ENCODE data around the gene TRIM63. TPM values are rescaled to one million over a fixed set of nuclear protein-coding genes. Genes with fewer than 3 reads are reported as not detected.
"Not testable (repeated sequence)": the region's sequence is repeated elsewhere in the genome, so short reads cannot be mapped to it uniquely, and the experiment has no call there.

TRIM63 gene
- total RNA-seq, 1 experiment from 2014 or later: not detected

DNA sequence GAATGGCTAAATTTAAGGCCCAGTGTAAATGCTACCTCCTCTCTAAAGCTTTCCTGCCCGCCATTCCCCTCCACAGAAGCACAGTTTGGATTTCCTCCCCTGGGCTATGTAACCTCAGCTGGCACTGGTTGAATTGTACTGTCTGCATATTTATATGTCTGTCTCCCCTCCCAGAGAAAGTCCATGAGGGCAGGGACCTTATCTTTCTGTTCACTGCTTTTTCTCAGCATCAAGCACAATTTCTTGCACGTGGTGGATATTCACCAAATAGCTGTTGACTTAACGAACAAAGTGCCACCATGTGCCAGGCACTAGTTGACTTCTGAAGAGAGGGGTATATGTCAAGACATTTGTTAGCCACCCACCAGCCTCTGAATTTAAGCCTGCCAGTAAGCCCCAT is 34.7 kb upstream of the TRIM63 start:
- Histone ChIP-seq H3K79me1 (ENCODE audit: insufficient read depth, low read depth, low read length, poor library complexity, severe bottlenecking) (no peaks in the 10 kb centered on the region), H3K23ac (ENCODE audit: insufficient read length, low read depth, low read length) (no peak overlapping the region), H3K14ac (ENCODE audit: insufficient read depth, low read length) (no peak overlapping the region), H2BK5ac (ENCODE audit: insufficient read length, low read length) (no peak overlapping the region), H3K4me1 (ENCODE audit: insufficient read depth, low read length) (no peaks in the 10 kb centered on the region), H3K4me2 (ENCODE audit: insufficient read depth, insufficient read length, low read length) (no peak overlapping the region), H3K23me2 (ENCODE audit: insufficient read length, low read depth, low read length, poor library complexity, severe bottlenecking) (no peaks in the 10 kb centered on the region), H3K27ac (ENCODE audit: insufficient read length, low read depth, low read length) (no peak overlapping the region), H3K9me3 (ENCODE audit: control insufficient read depth, low read depth, low read length) (no peaks in the 10 kb centered on the region), H4K20me1 (ENCODE audit: control insufficient read depth, insufficient read depth, insufficient read length) (no peaks in the 10 kb centered on the region), H4K91ac (ENCODE audit: insufficient read length, low read depth, low read length) (no peak overlapping the region), H3K56ac (ENCODE audit: insufficient read length, low read depth, low read length) (no peak overlapping the region), H2BK20ac (ENCODE audit: low read depth, low read length, poor library complexity, severe bottlenecking) (no peak overlapping the region), H2BK12ac (ENCODE audit: insufficient read length, low read depth, low read length) (no peak overlapping the region), H2AK5ac (ENCODE audit: insufficient read length, low read length) (no peak overlapping the region), H4K5ac (ENCODE audit: insufficient read length, low read depth, low read length) (no peak overlapping the region), H3K27me3 (ENCODE audit: insufficient read depth, low read length) (no peaks in the 10 kb centered on the region), H3K9ac (ENCODE audit: extremely low read depth, insufficient read length, low read length) (no peak overlapping the region), H3K18ac (ENCODE audit: insufficient read length, low read depth, low read length) (no peak overlapping the region), H3K4ac (ENCODE audit: low read depth, low read length) (no peak overlapping the region), H3T11ph (ENCODE audit: low read length) (no peak overlapping the region), H4K8ac (replicated peaks; ENCODE audit: insufficient read length, low read depth, low read length) (no peak overlapping the region), H2BK15ac (ENCODE audit: low read depth, low read length) (no peak overlapping the region), H3K79me2 (ENCODE audit: insufficient read depth, low read length) (no peaks in the 10 kb centered on the region), H2BK120ac (ENCODE audit: low read depth, low read length, poor library complexity, severe bottlenecking) (no peak overlapping the region), H2AFZ (ENCODE audit: low read length) (no peak overlapping the region)
- TF ChIP-seq, protein P1, sequence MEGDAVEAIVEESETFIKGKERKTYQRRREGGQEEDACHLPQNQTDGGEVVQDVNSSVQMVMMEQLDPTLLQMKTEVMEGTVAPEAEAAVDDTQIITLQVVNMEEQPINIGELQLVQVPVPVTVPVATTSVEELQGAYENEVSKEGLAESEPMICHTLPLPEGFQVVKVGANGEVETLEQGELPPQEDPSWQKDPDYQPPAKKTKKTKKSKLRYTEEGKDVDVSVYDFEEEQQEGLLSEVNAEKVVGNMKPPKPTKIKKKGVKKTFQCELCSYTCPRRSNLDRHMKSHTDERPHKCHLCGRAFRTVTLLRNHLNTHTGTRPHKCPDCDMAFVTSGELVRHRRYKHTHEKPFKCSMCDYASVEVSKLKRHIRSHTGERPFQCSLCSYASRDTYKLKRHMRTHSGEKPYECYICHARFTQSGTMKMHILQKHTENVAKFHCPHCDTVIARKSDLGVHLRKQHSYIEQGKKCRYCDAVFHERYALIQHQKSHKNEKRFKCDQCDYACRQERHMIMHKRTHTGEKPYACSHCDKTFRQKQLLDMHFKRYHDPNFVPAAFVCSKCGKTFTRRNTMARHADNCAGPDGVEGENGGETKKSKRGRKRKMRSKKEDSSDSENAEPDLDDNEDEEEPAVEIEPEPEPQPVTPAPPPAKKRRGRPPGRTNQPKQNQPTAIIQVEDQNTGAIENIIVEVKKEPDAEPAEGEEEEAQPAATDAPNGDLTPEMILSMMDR (conservative IDR thresholded peaks at IDR 0.05): no peak
- Mint-ChIP-seq H3K4me3 (no peak overlapping the region), H3K9me3 (no peaks in the 10 kb centered on the region), H3K27me3 (ENCODE audit: low read depth) (peaks cover 17% of the 10 kb centered on the region), H3K27ac (no peak overlapping the region), H3K36me3 (ENCODE audit: insufficient read depth in 1 of 3, low read depth in 3 of 3) (no peaks in the 10 kb centered on the region), H3K4me1 (peaks cover 3 to 6% of the 10 kb centered on the region in 2 experiments; a peak in 3 of 4 replicates)
- DNase-seq: no peak
- no CpG with 5 or more reads among the region's 3 CpGs for WGBS (ENCODE audit: extremely low coverage, insufficient read length, low lambda C conversion rate)

DNA sequence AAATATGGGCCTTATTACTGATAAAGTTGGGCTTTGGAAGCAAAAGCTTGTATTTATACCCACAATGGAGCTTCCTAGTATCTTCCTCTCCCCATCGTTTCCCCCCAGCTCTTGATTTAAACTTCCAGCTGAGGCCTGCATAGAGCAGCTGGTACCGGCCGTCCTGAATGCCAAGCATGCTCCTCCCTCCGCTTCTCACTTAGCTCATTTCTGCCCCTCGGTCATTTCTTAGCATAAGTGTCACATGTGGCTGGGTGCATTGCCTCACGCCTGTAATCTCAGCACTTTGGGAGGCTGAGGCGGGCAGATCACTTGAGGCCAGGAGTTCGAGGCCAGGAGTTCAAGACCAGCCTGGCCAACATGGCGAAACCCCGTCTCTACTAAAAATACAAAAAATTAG is 32.8 kb upstream of the TRIM63 start:
- no CpG with 5 or more reads among the region's 10 CpGs for WGBS (ENCODE audit: extremely low coverage, insufficient read length, low lambda C conversion rate)
- H3K23me2 ChIP-seq (ENCODE audit: insufficient read length, low read depth, low read length, poor library complexity, severe bottlenecking): not testable (repeated sequence)

More for the DNA sequence above, 32.8 kb upstream of the TRIM63 start:
- H3K9ac ChIP-seq (ENCODE audit: extremely low read depth, insufficient read length, low read length); H3K4ac ChIP-seq (ENCODE audit: low read depth, low read length); H2BK12ac ChIP-seq (ENCODE audit: insufficient read length, low read depth, low read length); H3K4me1 ChIP-seq (ENCODE audit: insufficient read depth, low read length); H3K4me3 Mint-ChIP-seq; H3K14ac ChIP-seq (ENCODE audit: insufficient read depth, low read length); H3K23ac ChIP-seq (ENCODE audit: insufficient read length, low read depth, low read length); H3K36me3 Mint-ChIP-seq (ENCODE audit: insufficient read depth in 1 of 3, low read depth in 3 of 3); H4K5ac ChIP-seq (ENCODE audit: insufficient read length, low read depth, low read length); H3K79me1 ChIP-seq (ENCODE audit: insufficient read depth, low read depth, low read length, poor library complexity, severe bottlenecking); H4K20me1 ChIP-seq (ENCODE audit: control insufficient read depth, insufficient read depth, insufficient read length); H3K79me2 ChIP-seq (ENCODE audit: insufficient read depth, low read length); H3K9me3 Mint-ChIP-seq; H2BK20ac ChIP-seq (ENCODE audit: low read depth, low read length, poor library complexity, severe bottlenecking); H3K4me1 Mint-ChIP-seq; H3K27me3 ChIP-seq (ENCODE audit: insufficient read depth, low read length); H2AK5ac ChIP-seq (ENCODE audit: insufficient read length, low read length); H3K27ac Mint-ChIP-seq; DNase-seq; H2BK120ac ChIP-seq (ENCODE audit: low read depth, low read length, poor library complexity, severe bottlenecking); H3K9me3 ChIP-seq (ENCODE audit: control insufficient read depth, low read depth, low read length); H2AFZ ChIP-seq (ENCODE audit: low read length); H4K8ac ChIP-seq (replicated peaks; ENCODE audit: insufficient read length, low read depth, low read length); H2BK15ac ChIP-seq (ENCODE audit: low read depth, low read length); H4K91ac ChIP-seq (ENCODE audit: insufficient read length, low read depth, low read length); H3K4me2 ChIP-seq (ENCODE audit: insufficient read depth, insufficient read length, low read length); H3K18ac ChIP-seq (ENCODE audit: insufficient read length, low read depth, low read length); H2BK5ac ChIP-seq (ENCODE audit: insufficient read length, low read length); H3K56ac ChIP-seq (ENCODE audit: insufficient read length, low read depth, low read length); H3T11ph ChIP-seq (ENCODE audit: low read length); H3K27ac ChIP-seq (ENCODE audit: insufficient read length, low read depth, low read length): not testable (repeated sequence)
- H3K27me3 Mint-ChIP-seq (ENCODE audit: low read depth): peaks cover 17% of the 10 kb centered on the region
